Glutamatergic neuron (in vitro differentiated cells): Measurements from ENCODE around the gene YIPF3. TPM values are rescaled to one million over a fixed set of nuclear protein-coding genes. Genes with fewer than 3 reads are reported as not detected.
"Not testable (repeated sequence)": the region's sequence is repeated elsewhere in the genome, so short reads cannot be mapped to it uniquely, and the experiment has no call there.

Source experiments
- DNase-seq: peaks from one replicate; pipeline ENCODE4 v3.0.0; 2022
- H3K27ac Mint-ChIP-seq: one replicate; pipeline ENCODE4 v1.8.0; 2020; ENCODE audit warnings: mild to moderate bottlenecking, mixed read lengths, inconsistent platforms; ENCODE audit not compliant: unreplicated experiment
- H3K27me3 Mint-ChIP-seq: one replicate; pipeline ENCODE4 v1.8.0; 2020; ENCODE audit warnings: mild to moderate bottlenecking, moderate library complexity, mixed read lengths, inconsistent platforms; ENCODE audit not compliant: unreplicated experiment
- H3K36me3 Mint-ChIP-seq: one replicate; pipeline ENCODE4 v1.8.0; 2020; ENCODE audit warnings: mild to moderate bottlenecking, mixed read lengths, inconsistent platforms; ENCODE audit not compliant: unreplicated experiment
- H3K4me1 Mint-ChIP-seq: one replicate; pipeline ENCODE4 v1.8.0; 2020; ENCODE audit warnings: mild to moderate bottlenecking, low read depth, mixed read lengths, inconsistent platforms; ENCODE audit not compliant: unreplicated experiment
- H3K4me3 Mint-ChIP-seq: one replicate; pipeline ENCODE4 v1.8.0; 2020; ENCODE audit warnings: mild to moderate bottlenecking, mixed read lengths, inconsistent platforms; ENCODE audit not compliant: unreplicated experiment
- H3K9me3 Mint-ChIP-seq: one replicate; pipeline ENCODE4 v1.8.0; 2020; ENCODE audit warnings: mild to moderate bottlenecking, moderate library complexity, mixed read lengths, inconsistent platforms; ENCODE audit not compliant: unreplicated experiment
- total RNA-seq: library from RNA; stranded (reverse); fragmentation: NEBNext Ultra II Directional; extraction: Animal tissue kit (Norgen Biotek cat#: 25700); gene quantifications from one replicate; pipeline ENCODE4 v1.2.1, GENCODE V29; 2021; ENCODE audit not compliant: unreplicated experiment
- TF ChIP-seq, protein P1 (sequence below): fragments of 200-600 bp; sonication (generic); IDR thresholded peaks from one replicate; pipeline ENCODE4 v1.5.0; 2021; ENCODE audit not compliant: partially characterized antibody, unreplicated experiment

Gene YIPF3
- total RNA-seq, 1 donor from 2014 or later: 198 TPM

DNA sequence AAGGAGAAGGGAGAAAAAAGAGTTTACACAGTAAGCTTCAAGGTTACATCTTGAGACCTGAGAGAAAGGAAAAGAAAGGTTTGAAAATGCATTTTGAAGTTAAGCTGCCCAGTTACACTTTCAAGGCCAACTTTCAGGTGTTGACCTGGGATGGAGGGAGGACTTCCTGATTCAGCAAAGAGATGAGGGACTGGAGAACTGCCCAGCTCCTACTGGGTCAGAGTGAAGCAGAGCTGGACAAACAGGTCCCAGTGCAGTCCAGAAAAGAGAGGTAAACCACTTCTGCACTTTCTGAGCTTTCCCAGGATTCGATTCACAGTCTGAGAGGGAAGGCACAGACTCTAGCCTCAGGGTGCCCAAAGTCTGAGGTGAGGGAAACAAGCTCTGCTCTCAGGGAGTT lies 45.3 kb downstream of the YIPF3 start:
- Mint-ChIP-seq H3K4me1 (peaks cover 12% of the 10 kb centered on the region), H3K27me3 (no peaks in the 10 kb centered on the region), H3K27ac (no peak overlapping the region), H3K4me3 (no peak overlapping the region), H3K9me3 (peaks cover 6% of the 10 kb centered on the region), H3K36me3 (no peaks in the 10 kb centered on the region)
- TF ChIP-seq, protein P1, sequence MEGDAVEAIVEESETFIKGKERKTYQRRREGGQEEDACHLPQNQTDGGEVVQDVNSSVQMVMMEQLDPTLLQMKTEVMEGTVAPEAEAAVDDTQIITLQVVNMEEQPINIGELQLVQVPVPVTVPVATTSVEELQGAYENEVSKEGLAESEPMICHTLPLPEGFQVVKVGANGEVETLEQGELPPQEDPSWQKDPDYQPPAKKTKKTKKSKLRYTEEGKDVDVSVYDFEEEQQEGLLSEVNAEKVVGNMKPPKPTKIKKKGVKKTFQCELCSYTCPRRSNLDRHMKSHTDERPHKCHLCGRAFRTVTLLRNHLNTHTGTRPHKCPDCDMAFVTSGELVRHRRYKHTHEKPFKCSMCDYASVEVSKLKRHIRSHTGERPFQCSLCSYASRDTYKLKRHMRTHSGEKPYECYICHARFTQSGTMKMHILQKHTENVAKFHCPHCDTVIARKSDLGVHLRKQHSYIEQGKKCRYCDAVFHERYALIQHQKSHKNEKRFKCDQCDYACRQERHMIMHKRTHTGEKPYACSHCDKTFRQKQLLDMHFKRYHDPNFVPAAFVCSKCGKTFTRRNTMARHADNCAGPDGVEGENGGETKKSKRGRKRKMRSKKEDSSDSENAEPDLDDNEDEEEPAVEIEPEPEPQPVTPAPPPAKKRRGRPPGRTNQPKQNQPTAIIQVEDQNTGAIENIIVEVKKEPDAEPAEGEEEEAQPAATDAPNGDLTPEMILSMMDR: no peak
- no peak for DNase-seq

DNA sequence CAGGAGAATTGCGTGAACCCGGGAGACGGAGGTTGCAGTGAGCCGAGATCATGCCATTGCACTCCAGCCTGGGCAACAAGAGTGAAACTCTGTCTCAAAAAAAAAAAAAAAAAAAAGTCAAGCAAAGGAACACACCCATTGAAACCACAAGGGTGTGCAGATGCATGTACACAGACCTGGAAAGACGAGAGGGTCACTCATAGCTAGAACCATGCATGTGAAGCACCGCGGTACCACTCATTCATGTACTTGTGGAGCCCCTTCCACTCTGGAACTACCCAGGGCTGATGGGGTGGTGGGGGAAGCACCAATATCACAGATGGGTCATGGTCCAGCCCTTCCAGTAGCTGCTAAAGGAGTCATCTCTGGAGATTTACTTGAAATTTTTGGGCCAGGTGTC lies 46.8 kb downstream of the YIPF3 start:
- Mint-ChIP-seq H3K36me3 (no peaks in the 10 kb centered on the region), H3K27me3 (no peaks in the 10 kb centered on the region), H3K4me3 (no peak overlapping the region), H3K9me3 (no peaks in the 10 kb centered on the region), H3K27ac (no peak overlapping the region), H3K4me1 (peaks cover 8% of the 10 kb centered on the region)
- no peak for DNase-seq
- TF ChIP-seq, protein P1: no peak

DNA sequence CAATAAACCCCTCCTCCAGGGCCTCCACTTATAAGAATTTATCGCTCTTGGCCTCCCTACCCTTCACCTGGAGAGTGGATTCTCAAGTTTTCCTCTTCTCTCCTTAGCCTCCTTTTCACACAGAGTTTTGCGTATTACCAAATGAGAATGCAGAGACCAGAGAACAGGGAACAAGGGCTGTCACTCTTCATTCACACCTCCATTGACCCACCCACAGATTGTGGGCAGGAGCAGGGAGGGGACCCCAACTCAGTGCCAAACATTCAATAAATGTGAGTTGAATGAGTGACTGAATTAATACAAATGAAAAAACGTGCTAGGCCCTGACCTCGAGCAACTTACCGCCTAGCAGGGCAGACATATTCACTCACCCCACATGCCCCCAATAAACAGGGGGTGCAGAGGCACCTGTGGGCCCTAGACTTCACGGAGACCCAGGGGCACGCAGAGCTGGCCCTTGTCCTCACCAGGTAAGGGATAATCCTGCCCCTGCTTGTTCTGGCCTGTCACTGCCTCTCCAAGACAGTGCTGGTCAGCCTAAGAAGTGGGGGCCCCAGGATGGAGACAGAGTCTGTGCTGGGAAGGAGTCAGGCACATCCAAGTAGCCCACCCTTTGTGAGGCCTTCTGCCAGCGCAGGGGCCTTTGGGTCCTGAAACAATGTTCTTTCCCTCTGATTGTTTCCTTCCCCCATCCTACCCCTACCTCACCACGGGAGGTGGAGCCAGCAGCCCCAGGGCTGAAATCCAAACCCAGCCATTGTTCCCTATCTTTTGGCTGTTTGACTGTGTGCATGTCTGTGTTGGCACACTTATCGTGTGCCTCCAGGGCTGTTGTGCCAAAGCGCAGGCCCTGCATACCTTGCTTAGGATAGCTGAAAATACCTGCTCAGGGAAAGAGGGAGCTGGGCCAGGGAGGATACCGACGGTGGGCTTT lies 47.7 kb downstream of the YIPF3 start:
- no peaks in the 10 kb centered on the region for H3K9me3 Mint-ChIP-seq
- no peak overlapping the region for H3K27ac Mint-ChIP-seq
- H3K27me3 Mint-ChIP-seq: no peaks in the 10 kb centered on the region
- TF ChIP-seq, protein P1: no peak
- no peaks in the 10 kb centered on the region for H3K36me3 Mint-ChIP-seq
- DNase-seq: no peak
- H3K4me1 Mint-ChIP-seq: peaks cover 8% of the 10 kb centered on the region
- H3K4me3 Mint-ChIP-seq: no peak overlapping the region

DNA sequence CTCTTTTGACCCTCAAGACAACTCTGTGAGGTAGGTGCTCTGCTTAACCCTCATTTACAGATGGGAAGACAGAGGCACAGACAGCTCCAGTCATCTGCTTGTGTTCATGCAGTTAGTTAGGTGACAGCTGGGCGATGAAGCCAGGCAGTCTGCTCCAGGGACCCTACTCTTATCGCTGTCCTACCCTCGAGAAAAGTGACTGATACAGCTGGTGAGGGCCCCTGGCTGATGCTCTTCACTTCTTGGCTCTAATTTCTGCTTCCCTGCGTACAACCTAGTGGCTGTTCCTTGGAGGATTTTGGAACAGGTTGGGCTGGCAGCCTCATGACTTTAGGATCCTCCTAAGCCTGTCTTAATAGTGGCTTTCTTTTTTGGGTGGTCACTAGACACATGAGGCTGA lies 48.5 kb downstream of the YIPF3 start:
- no peaks in the 10 kb centered on the region for H3K27me3 Mint-ChIP-seq
- H3K36me3 Mint-ChIP-seq: no peaks in the 10 kb centered on the region
- TF ChIP-seq, protein P1: no peak
- no peak for DNase-seq
- peak overlapping the region; percentile 48 for H3K4me3 Mint-ChIP-seq
- peaks cover 8% of the 10 kb centered on the region for H3K4me1 Mint-ChIP-seq
- no peaks in the 10 kb centered on the region for H3K9me3 Mint-ChIP-seq
- H3K27ac Mint-ChIP-seq: no peak overlapping the region

DNA sequence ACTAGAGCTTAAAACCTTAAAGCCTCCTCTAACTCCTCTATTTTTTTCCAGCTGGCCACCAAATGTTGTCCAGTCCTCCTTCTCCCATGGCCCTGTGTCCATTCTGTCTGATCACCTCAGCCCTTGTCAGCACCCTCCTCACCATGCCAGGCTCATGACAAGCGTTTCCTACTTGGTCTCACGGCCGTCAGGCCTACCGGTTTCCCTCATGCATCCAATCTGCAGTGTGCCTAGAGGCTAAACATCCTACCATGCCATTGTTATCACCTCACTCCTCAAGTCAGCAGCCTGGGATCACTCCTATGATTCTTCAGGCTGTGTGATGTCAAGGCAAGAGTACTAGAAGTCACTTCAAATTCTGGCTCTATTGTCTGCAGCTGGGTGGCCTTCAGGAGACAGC lies 49.0 kb downstream of the YIPF3 start:
- peaks cover 8% of the 10 kb centered on the region for H3K4me1 Mint-ChIP-seq
- H3K27ac Mint-ChIP-seq: peak overlapping the region; percentile 40
- no peaks in the 10 kb centered on the region for H3K9me3 Mint-ChIP-seq
- H3K36me3 Mint-ChIP-seq: no peaks in the 10 kb centered on the region
- DNase-seq: no peak
- H3K27me3 Mint-ChIP-seq: no peaks in the 10 kb centered on the region
- H3K4me3 Mint-ChIP-seq: no peak overlapping the region
- TF ChIP-seq, protein P1: no peak

DNA sequence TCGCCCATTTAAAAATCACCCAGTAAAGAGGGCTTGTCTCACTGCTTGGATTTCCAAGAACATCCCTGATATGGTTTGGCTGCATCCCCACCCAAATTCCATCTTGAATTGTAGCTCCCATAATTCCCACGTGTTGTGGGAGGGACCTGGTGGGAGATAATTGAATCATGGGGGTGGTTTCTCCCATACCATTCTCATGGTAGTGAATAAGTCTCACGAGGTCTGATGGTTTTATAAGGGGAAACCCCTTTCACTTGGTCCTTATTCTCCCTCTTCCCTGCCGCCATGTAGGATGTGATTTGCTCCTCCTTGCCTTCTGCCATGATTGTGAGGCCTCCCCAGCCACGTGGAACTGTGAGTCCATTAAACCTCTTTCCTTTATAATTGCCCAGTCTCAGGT lies 49.5 kb downstream of the YIPF3 start:
- H3K4me3 Mint-ChIP-seq, H3K9me3 Mint-ChIP-seq, H3K4me1 Mint-ChIP-seq, DNase-seq, H3K27me3 Mint-ChIP-seq, H3K27ac Mint-ChIP-seq, H3K36me3 Mint-ChIP-seq: not testable (repeated sequence)
